ENCODE results near the gene ZFP69B.
"Not testable (repeated sequence)": the region's sequence is repeated elsewhere in the genome, so short reads cannot be mapped to it uniquely, and the experiment has no call there.

The ZFP69B gene

DNA sequence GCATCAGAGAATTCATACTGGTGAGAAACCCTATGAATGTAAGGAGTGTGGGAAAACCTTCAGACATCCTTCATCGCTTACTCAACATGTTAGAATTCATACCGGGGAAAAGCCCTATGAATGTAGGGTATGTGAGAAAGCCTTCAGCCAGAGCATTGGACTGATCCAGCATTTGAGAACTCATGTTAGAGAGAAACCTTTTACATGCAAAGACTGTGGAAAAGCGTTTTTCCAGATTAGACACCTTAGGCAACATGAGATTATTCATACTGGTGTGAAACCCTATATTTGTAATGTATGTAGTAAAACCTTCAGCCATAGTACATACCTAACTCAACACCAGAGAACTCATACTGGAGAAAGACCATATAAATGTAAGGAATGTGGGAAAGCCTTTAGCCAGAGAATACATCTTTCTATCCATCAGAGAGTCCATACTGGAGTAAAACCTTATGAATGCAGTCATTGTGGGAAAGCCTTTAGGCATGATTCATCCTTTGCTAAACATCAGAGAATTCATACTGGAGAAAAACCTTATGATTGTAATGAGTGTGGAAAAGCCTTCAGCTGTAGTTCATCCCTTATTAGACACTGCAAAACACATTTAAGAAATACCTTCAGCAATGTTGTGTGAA, 12.8 kb downstream of the ZFP69B start:
- no peak overlapping the region for H3K4me3 ChIP-seq
- in situ Hi-C loops (cut with MboI; ENCODE audit: low sequenced_read_pairs) = no loop called here
- H3K9me3 ChIP-seq = peaks cover 40% of the 10 kb centered on the region
- DNase-seq (ENCODE audit: low spot score in 2 of 2) = no peak
- H3K27me3 ChIP-seq (ENCODE audit: low read depth) = no peaks in the 10 kb centered on the region
- H3K4me1 ChIP-seq = no peaks in the 10 kb centered on the region
- peaks cover 16% of the 10 kb centered on the region for H3K36me3 ChIP-seq (replicated peaks)

DNA sequence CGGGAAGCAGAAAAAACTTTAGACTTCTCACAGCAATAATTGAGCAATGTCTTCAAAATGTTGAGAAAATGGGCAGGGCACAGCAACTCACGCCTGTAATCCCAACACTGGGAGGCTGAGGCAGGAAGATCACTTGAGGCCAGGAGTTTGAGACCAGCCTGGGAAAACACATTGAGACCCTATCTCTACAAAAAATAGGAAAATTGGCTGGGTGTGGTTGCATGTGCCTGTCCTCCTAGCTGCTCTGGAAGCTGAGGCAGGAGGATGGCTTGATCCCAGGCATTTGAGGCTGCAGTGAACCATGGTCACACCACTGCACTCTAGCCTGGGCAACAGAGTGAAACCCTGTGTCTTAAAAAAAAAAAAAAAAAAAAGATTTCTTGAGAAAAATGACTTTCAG, 19.1 kb downstream of the ZFP69B start:
- Histone ChIP-seq H3K36me3 (replicated peaks) (no peaks in the 10 kb centered on the region), H3K4me3 (no peak overlapping the region), H3K9me3 (peaks cover 21% of the 10 kb centered on the region), H3K27me3 (ENCODE audit: low read depth) (no peaks in the 10 kb centered on the region), H3K4me1 (no peaks in the 10 kb centered on the region)
- no peak for DNase-seq (ENCODE audit: low spot score in 2 of 2)
- in situ Hi-C loops (cut with MboI; ENCODE audit: low sequenced_read_pairs) = no loop called here

DNA sequence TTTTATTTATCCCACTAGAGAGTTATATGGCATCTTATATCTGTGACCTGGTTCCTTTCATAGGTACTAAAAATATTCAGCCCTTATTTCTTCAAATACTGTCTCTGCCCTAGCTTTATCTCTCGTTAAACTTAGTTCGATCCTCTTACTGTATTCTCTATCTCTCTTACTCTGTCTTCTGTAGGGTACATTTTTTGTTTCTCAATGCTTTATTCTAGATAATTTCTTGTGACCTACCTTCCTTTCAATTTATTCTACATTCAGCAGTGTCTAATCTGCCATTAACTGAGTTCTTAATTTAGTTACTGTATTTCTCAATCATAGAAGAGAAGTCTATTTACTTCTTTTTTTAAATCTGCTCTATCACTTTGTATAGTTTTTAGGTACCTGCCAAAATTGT, 25.0 kb downstream of the ZFP69B start:
- in situ Hi-C loops (cut with MboI; ENCODE audit: low sequenced_read_pairs) = no loop called here
- no peak for DNase-seq (ENCODE audit: low spot score in 2 of 2)
- Histone ChIP-seq H3K36me3 (replicated peaks) (peaks cover 5% of the 10 kb centered on the region), H3K4me3 (no peak overlapping the region), H3K9me3 (peaks cover 18% of the 10 kb centered on the region), H3K27me3 (ENCODE audit: low read depth) (no peaks in the 10 kb centered on the region), H3K4me1 (peaks cover 3% of the 10 kb centered on the region; the same call in 1 of the 2 replicates)

DNA sequence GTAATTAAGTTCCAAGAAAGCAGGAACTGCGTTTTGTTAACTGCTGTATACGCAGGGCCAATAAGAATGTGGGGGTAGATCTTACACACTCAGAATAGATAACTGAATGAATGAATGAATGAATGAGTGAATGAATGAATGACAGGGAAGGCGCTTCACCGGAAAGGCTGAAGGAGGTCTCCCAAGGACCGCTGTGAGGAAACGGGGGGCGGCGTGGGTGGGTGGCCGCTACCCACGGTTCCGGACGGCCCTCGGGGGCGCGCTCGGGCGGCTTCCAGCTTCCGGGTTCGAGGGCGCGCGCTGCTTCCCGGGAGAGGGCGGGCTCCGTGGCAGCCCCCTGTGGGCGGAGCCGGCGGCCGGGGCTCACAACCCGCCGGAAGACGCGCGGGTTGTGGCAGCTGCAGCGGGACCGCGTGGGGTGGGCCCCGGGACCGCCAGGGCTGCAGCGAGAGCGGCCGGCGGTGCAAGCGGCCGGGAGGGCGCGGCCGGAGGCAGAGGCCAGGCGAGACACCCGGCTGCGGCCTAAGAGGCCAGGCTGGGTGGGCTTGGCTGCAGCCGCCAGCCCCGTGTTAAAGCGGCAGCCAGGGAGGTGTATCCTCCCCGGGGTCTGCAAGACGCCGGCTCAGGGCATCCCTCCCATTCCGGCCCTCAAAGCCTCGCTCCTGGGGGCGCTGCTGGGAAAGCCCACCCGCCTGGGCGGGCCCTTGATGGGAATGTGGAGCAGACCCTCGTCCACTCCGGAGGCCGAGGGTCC, 26.8 kb downstream of the ZFP69B start, which contains the start of gene ZFP69:
Gene ZFP69, plus strand, starts transcription at position 367 of the 754 bp plus-strand sequence. CDS start 2,072 bp downstream, outside the sequence.
- peak; percentile 59 to 88 for DNase-seq (ENCODE audit: low spot score in 2 of 2)
- H3K4me3 ChIP-seq = peak within 1 kb of the TSS; percentile 70

DNA sequence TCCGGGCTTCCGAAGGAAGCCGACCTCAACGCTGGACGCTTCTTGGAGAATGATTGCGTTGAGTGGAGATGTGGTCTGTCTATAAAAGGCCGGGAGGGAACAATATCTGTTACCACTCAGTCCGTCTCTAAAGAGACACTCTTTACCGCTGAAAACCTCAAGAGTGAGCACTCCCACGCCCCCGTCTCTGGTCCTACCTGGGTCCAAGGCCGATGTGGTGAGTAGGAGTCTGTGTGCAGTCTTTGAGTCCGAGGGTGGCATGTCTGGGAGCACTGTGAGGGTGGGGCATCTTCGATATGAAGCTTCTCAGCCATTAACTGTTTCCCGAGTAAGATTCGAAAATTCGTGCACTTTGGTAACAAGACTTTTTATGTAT, 27.4 kb downstream of the ZFP69B start:
- Histone ChIP-seq H3K36me3 (replicated peaks) (peaks cover 15% of the 10 kb centered on the region), H3K9me3 (peaks cover 18% of the 10 kb centered on the region), H3K4me3 (peak overlapping the region; percentile 70), H3K4me1 (peaks cover 3% of the 10 kb centered on the region; the same call in 1 of the 2 replicates), H3K27me3 (ENCODE audit: low read depth) (no peaks in the 10 kb centered on the region)
- in situ Hi-C loops (cut with MboI; ENCODE audit: low sequenced_read_pairs) = no loop called here
- peak; percentile 21 to 35 for DNase-seq (ENCODE audit: low spot score in 2 of 2)

More for the DNA sequence above, 26.8 kb downstream of the ZFP69B start, which contains the start of gene ZFP69:
- in situ Hi-C loops (cut with MboI; ENCODE audit: low sequenced_read_pairs) = no loop called here
- peaks cover 3% of the 10 kb centered on the region; the same call in 1 of the 2 replicates for H3K4me1 ChIP-seq
- peaks cover 18% of the 10 kb centered on the region for H3K9me3 ChIP-seq
- no peaks in the 10 kb centered on the region for H3K27me3 ChIP-seq (ENCODE audit: low read depth)
- peaks cover 13% of the 10 kb centered on the region for H3K36me3 ChIP-seq (replicated peaks)

DNA sequence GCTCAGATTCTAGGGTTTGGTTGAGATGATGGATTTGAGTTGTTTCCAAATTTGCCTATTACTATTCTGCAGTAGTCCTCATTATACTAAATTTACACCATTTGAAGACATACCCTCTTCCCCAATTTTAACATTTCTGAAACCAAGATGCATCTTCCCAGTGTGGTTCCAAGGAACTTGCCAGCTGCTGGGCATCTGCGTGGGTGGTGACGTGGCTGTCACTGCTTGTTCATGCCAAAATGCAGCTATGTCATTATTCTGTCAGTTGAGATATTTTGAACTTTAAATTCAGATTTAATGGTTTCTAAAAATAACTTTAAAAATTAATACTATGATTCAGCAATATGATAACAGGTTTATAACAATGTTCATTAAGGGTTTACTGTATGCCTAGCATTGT, 28.0 kb downstream of the ZFP69B start:
- Histone ChIP-seq H3K4me3 (peak overlapping the region; percentile 70), H3K27me3 (ENCODE audit: low read depth) (no peaks in the 10 kb centered on the region), H3K4me1 (peaks cover 3% of the 10 kb centered on the region; the same call in 1 of the 2 replicates), H3K9me3 (peaks cover 18% of the 10 kb centered on the region), H3K36me3 (replicated peaks) (peaks cover 15% of the 10 kb centered on the region)
- in situ Hi-C loops (cut with MboI; ENCODE audit: low sequenced_read_pairs) = no loop called here
- no peak for DNase-seq (ENCODE audit: low spot score in 2 of 2)

DNA sequence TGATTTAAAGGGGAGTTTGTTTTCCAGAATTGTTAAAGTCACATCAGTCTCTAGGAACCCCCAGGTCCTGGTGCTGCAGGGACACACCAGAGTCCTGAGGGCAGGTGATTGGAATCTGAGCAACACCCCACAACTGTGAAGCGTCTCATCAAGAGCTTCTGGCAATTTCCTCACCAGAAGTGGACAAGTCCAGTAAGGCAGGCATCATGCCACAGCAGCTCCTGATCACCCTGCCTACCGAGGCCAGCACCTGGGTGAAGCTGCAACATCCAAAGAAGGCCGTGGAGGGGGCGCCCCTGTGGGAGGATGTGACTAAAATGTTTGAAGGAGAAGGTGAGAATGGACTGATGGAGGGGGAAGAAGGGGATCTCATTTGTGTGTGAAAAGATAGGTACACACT, 28.9 kb downstream of the ZFP69B start:
- peaks cover 3% of the 10 kb centered on the region; the same call in 1 of the 2 replicates for H3K4me1 ChIP-seq
- DNase-seq (ENCODE audit: low spot score in 2 of 2) = no peak
- in situ Hi-C loops (cut with MboI; ENCODE audit: low sequenced_read_pairs) = no loop called here
- no peak overlapping the region for H3K4me3 ChIP-seq
- H3K9me3 ChIP-seq = peaks cover 18% of the 10 kb centered on the region
- no peaks in the 10 kb centered on the region for H3K27me3 ChIP-seq (ENCODE audit: low read depth)
- H3K36me3 ChIP-seq (replicated peaks) = peaks cover 15% of the 10 kb centered on the region

DNA sequence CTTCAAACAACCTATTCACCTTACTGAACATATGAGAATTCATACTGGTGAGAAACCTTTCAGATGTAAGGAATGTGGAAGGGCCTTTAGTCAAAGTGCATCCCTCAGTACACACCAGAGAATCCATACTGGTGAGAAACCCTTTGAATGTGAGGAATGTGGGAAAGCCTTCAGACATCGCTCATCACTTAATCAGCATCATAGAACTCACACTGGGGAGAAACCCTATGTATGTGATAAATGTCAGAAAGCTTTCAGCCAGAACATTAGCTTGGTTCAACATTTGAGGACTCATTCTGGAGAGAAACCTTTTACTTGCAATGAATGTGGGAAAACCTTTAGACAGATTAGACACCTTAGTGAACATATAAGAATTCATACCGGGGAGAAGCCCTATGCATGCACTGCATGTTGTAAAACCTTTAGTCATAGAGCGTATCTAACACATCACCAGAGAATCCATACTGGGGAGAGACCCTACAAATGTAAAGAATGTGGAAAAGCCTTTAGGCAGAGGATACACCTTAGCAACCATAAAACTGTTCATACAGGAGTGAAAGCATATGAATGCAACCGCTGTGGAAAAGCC, 45.1 kb downstream of the ZFP69B start:
- no peaks in the 10 kb centered on the region for H3K27me3 ChIP-seq (ENCODE audit: low read depth)
- peaks cover 19% of the 10 kb centered on the region for H3K9me3 ChIP-seq
- H3K36me3 ChIP-seq (replicated peaks) = peaks cover 29% of the 10 kb centered on the region
- no peak overlapping the region for H3K4me3 ChIP-seq
- in situ Hi-C loops (cut with MboI; ENCODE audit: low sequenced_read_pairs) = no loop called here
- H3K4me1 ChIP-seq = no peaks in the 10 kb centered on the region
- DNase-seq (ENCODE audit: low spot score in 2 of 2) = no peak

DNA sequence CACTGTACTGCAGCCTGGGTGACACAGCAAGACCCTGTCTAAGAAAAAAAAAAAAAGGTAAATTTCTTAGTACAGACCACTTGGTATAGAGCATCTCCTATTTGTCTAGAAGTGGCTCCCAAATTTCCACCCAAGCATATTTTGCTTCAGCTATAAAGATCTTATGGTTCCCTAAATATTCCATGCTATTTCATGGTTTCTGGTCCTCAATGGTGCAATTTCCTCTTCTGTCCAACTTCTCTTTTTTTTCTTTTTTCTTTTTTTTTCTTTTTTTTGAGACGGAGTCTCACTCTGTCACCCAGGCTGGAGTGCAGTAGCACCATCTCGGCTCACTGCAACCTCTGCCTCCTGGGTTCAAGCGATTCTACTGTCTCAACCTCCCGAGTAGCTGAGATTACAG, 52.4 kb downstream of the ZFP69B start:
- H3K36me3 ChIP-seq (replicated peaks); DNase-seq (ENCODE audit: low spot score in 2 of 2); H3K27me3 ChIP-seq (ENCODE audit: low read depth); H3K4me3 ChIP-seq; H3K4me1 ChIP-seq; in situ Hi-C loops (cut with MboI; ENCODE audit: low sequenced_read_pairs): not testable (repeated sequence)
- peaks cover 11% of the 10 kb centered on the region for H3K9me3 ChIP-seq

DNA sequence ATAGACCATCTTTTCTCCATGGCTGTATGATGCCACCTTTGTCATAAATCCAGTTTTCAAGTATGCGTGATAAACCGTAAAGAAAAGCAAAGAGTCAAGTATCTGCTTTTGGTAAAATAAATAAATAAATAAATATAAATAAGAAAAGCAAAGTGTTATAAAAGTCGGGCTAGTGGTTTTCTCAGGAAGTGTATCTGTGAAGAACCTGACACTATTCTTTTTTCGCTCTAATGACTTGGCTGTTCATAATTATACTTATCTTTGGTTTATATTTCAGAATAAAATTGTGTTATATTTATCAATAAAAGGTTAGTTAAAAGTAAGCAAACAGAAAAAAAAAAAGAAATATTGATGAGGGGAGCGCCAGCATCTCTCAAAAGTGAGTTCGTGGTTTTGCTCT, 57.7 kb downstream of the ZFP69B start:
- no peaks in the 10 kb centered on the region for H3K27me3 ChIP-seq (ENCODE audit: low read depth)
- no peak for DNase-seq (ENCODE audit: low spot score in 2 of 2)
- no peaks in the 10 kb centered on the region for H3K4me1 ChIP-seq
- H3K9me3 ChIP-seq = peaks cover 20% of the 10 kb centered on the region
- in situ Hi-C loops (cut with MboI; ENCODE audit: low sequenced_read_pairs) = no loop called here
- peak overlapping the region; percentile 55 for H3K4me3 ChIP-seq
- peaks cover 7% of the 10 kb centered on the region for H3K36me3 ChIP-seq (replicated peaks)

DNA sequence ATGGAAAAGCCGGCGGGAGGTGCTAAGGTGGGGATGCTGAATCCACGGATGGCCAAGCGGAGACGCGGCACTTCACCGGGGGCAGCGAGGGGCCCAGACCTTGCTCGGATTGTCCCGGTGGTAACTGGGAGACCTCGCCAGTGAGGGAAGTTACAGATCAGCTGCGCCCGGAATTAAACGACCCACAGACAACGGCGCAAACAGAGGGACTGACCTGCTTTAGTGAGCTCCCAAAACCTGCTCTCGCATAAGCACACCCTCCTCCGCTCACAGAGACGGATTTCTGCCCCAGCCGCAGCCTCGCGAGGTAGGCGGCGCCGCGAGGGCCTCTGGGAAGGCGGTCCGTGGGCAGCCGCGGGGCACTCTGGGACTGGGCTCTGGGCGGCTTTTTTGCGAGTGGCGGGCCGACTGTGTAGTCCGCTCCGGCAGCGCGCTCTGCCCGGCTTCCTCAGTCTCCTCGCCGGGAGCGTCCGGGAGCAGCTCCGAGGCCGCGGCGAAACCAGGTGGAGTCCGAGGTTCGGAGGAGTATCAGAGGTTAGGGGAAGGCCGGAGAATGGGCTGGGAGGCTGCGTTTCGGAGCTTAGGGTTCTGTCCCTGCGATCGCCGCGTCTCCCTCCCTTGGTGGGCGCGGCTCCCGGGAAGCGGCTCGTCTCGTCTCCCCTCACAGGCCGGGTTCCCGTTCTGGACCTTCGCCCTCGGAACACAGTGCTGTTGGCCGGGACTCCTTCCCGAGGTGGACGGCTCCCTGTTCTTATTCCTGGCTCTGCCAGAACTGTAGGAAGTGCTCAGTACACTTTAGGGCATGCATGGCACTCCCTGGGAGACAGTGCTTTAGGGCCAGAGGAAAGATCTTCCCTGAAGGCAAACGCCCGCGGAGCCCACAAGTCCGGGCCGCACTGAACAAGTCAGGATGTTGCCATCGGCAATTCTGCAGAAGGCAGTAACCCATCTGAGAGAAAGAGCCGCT, 58.4 kb downstream of the ZFP69B start, which contains the start of gene EXO5:
Gene EXO5, plus strand, starts transcription at position 393 of the 967 bp plus-strand sequence. CDS start 5,778 bp downstream, outside the sequence.
- DNase-seq (ENCODE audit: low spot score in 2 of 2) = peak; percentile 71 to 87
- peak within 1 kb of the TSS; percentile 55 for H3K4me3 ChIP-seq
- peaks cover 7% of the 10 kb centered on the region for H3K36me3 ChIP-seq (replicated peaks)
- H3K27me3 ChIP-seq (ENCODE audit: low read depth) = no peaks in the 10 kb centered on the region
- peaks cover 18% of the 10 kb centered on the region for H3K9me3 ChIP-seq
- in situ Hi-C loops (cut with MboI; ENCODE audit: low sequenced_read_pairs) = no loop called here
- no peaks in the 10 kb centered on the region for H3K4me1 ChIP-seq

Measured in HAP-1 (cell line).